A673 (cell line): ENCODE data around the gene SPINK7.

Source experiments
- EZH2 ChIP-seq: fragments of 200-600 bp; sonication (generic); IDR thresholded peaks from 2 replicates; pipeline ENCODE4 v1.6.1; 2017; ENCODE audit warnings: borderline replicate concordance, low read depth, mild to moderate bottlenecking, mixed read lengths, antibody characterized with exemption, low read length; ENCODE audit not compliant: poor library complexity, severe bottlenecking
- TF ChIP-seq, protein P1 (sequence below): fragments of 300-800, 200-600 bp; sonication (generic); conservative IDR thresholded peaks from 2 replicates; pipeline ENCODE4 v1.5.1; 2017; ENCODE audit warnings: low read depth, mild to moderate bottlenecking, antibody characterized with exemption, low read length, moderate library complexity, mixed read lengths

DNA sequence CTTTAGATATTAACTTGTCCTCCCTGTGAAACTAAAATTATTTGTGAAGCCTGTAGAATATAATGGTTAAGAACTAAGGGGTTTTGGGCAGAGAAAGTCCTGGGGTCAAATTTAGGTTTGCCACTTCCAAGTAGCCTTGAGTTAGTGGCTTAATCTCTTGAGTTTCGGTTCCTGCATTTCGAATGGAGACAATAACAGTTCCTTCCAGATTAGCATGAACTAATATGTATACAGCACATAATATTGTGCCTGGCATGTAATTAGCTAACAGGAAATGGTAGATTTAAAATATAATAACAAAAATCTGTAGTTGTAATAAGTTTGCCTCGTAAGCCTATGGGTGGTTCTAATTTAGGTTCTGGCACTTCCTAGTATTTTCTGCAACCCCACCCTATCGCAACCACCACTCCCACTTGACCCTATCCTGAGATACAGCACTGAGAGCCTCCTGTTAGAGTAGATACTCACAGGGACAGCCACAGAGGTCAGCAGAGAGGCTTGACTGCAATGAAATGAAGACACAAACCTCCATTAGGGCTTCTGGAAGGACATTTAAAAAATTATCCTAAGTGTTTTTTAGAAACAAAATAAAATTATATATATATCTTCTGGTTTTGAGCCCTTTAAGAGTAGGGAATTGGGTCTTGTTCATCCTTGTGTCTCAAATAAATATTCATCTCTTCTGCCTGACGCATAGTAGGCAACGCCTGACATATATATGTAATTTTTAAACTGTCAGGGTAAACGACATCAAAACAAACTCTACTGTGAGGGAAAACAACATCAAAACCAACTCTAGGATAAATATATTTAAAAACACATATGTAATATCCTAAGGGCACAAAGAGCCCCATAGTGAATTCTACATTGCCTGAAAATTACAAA, 31.6 kb downstream of the SPINK7 start:
- no peak for TF ChIP-seq EZH2
- TF ChIP-seq, protein P1, sequence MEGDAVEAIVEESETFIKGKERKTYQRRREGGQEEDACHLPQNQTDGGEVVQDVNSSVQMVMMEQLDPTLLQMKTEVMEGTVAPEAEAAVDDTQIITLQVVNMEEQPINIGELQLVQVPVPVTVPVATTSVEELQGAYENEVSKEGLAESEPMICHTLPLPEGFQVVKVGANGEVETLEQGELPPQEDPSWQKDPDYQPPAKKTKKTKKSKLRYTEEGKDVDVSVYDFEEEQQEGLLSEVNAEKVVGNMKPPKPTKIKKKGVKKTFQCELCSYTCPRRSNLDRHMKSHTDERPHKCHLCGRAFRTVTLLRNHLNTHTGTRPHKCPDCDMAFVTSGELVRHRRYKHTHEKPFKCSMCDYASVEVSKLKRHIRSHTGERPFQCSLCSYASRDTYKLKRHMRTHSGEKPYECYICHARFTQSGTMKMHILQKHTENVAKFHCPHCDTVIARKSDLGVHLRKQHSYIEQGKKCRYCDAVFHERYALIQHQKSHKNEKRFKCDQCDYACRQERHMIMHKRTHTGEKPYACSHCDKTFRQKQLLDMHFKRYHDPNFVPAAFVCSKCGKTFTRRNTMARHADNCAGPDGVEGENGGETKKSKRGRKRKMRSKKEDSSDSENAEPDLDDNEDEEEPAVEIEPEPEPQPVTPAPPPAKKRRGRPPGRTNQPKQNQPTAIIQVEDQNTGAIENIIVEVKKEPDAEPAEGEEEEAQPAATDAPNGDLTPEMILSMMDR = no peak
